Fibroblast of villous mesenchyme (primary cell): ENCODE data around the gene JAK1. TPM values are rescaled to one million over a fixed set of nuclear protein-coding genes. Genes with fewer than 3 reads are reported as not detected.

Source experiments
- DNase-seq: peaks from one replicate; pipeline ENCODE4 v3.0.0-alpha.2; 2010; ENCODE audit warnings: low read depth
- H3K4me3 ChIP-seq: 2 replicates; pipeline ENCODE4 v1.5.1; 2011; ENCODE audit warnings: low read depth, mild to moderate bottlenecking, low read length
- total RNA-seq: library from RNA; depleted of rRNA; stranded (reverse); fragments of >200 nt; gene quantifications from 2 replicates; pipeline ENCODE4 v1.2.3, GENCODE V29; 2012
- TF ChIP-seq, protein P1 (sequence below): IDR thresholded peaks from 2 replicates; pipeline ENCODE4 v1.5.1; 2012; ENCODE audit warnings: low read depth, mild to moderate bottlenecking, low read length; ENCODE audit not compliant: insufficient read depth

JAK1 gene
- 125 and 152 TPM in 2 replicates for total RNA-seq

DNA sequence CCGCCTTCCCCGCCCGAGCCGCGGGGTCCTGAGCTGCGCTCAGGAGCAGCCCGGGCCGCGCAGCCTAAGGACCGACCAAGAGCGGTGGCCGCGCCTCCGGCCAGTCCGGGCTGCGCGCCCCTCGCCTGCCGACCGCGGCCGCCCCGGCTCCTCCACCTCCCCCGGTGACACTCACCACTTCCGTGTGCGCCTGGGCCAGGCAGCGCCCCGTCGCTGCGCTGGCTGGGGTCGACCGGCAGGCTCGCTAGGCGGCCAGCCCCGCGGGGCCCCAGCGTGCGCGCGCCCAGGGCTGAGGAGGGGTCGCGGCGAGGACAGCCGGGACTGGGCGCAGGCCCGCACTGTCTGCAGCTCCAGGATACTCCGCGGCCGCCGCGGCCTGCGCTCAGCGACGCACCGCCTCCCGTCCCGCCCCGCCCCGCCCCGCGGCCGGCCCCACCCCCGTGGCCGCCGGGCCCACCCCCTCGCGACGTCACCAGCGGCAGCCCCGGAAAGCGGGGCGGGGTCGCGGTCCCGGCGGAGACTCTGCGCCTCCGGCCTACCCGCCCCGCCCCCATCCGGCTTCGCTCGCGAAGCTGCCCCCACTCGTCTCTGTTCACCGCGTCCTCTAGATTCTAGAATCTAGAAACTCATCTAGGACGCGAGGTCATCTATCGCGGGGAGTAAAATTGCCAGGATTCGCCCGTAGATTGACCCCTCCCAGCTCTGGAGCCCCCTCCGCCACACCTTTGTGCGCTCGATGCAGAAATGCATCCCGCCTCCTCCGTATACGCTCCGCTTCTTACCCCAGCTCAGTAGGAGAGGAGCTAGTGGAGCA, at the start of gene JAK1:
TSS of gene JAK1 (minus strand) at position 392 of the 814 bp plus-strand sequence. CDS start 80,285 bp downstream, outside the sequence.
- TF ChIP-seq, protein P1, sequence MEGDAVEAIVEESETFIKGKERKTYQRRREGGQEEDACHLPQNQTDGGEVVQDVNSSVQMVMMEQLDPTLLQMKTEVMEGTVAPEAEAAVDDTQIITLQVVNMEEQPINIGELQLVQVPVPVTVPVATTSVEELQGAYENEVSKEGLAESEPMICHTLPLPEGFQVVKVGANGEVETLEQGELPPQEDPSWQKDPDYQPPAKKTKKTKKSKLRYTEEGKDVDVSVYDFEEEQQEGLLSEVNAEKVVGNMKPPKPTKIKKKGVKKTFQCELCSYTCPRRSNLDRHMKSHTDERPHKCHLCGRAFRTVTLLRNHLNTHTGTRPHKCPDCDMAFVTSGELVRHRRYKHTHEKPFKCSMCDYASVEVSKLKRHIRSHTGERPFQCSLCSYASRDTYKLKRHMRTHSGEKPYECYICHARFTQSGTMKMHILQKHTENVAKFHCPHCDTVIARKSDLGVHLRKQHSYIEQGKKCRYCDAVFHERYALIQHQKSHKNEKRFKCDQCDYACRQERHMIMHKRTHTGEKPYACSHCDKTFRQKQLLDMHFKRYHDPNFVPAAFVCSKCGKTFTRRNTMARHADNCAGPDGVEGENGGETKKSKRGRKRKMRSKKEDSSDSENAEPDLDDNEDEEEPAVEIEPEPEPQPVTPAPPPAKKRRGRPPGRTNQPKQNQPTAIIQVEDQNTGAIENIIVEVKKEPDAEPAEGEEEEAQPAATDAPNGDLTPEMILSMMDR, result no peak
- DNase-seq, result peak; percentile 83
- H3K4me3 ChIP-seq, result peak within 1 kb of the TSS; percentile 97

DNA sequence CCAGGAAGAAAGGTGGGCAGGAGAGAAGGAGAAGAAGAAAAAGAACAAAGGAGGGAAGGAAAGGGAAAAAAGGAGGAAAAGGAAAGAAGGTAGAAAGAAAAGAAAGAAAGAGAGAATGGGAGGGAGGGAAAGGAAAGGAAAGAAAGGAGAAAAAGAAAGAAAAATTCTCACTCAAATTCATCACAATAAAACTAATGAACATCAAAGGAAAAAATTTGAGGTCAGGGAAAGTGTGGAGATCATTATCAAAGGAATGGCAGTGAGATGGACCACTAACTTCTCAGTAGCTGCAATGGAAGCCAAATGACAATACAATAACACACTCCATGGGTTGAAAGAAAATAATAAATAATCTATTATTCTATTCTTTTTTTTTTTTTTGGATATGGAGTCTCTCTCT, 48.0 kb upstream of the JAK1 start:
- TF ChIP-seq, protein P1, result no peak

DNA sequence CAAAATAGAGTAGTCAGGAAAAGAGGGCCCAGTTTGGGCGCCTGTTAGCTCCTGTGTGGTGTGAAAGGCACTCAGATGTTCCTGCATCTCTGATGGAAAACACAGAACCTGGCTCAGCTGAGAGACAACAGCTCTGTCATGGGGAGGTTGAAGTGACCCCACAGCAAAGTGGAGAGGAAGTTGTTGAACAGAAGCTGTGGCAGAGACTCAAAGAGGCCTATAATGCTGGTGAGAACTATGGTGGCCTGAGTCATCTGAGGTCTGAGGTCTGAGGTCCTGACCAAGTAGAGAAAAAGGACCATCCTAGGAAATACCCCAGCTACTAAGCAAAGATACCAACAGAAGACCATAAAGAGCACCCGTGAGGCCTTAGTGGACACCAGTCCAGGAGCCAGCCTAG, 45.6 kb upstream of the JAK1 start:
- TF ChIP-seq, protein P1, result no peak
- no peak for DNase-seq
- H3K4me3 ChIP-seq, result no peak overlapping the region

More for the DNA sequence above, 48.0 kb upstream of the JAK1 start:
- no peak for DNase-seq
- H3K4me3 ChIP-seq, result no peak overlapping the region

DNA sequence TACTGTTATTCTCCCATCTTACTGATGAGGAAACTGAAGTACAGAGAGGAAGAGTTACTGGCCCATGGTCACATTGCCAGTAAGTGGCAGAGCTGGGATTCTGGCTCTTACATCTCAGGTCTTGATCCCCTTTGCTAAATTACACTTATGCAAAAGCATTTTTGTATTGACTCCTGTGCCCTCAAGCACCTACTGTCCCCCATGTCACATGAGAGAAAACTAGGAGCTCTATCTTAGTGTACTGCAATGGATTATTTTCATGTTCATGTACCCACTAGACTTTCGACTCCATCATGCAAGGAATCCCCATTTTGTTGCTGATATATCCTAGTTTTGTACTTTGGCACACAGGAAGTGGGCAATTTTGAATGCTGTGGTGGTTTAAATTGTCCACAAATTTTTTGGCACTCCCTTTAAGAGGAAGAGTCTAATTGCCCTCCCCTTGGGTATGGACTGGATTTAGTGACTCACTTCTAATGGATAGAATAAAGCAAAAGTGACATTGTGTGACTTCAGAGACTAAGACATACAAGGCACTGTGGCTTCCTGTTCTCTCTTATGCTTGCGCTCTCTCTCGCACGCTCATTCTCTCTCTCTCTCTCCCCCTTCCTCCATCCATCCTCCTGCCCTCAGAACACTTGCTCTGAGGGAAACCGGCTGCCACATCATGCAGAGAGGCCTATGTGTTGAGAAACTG, 43.5 kb upstream of the JAK1 start:
- TF ChIP-seq, protein P1, result no peak
- H3K4me3 ChIP-seq, result no peak overlapping the region
- DNase-seq, result no peak

DNA sequence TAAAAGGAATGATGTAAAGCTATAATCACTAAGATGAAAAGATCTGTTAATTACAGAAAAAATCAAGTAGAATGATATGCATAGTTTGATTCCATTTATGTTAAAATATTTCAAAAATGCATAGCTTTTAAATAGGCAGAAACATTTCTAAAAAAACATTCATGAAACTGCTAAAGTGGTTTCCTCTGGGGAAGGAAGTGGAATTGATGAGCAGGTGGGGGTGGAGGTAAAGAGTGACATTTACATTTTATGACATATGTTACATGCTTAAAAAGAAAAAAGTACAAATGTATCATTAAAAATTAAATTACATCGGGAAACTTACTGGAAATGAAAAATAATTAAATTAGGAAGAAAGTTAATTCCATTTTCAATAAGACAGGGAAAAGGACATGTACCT, 42.8 kb upstream of the JAK1 start:
- TF ChIP-seq, protein P1, result no peak
- H3K4me3 ChIP-seq, result no peak overlapping the region
- no peak for DNase-seq

DNA sequence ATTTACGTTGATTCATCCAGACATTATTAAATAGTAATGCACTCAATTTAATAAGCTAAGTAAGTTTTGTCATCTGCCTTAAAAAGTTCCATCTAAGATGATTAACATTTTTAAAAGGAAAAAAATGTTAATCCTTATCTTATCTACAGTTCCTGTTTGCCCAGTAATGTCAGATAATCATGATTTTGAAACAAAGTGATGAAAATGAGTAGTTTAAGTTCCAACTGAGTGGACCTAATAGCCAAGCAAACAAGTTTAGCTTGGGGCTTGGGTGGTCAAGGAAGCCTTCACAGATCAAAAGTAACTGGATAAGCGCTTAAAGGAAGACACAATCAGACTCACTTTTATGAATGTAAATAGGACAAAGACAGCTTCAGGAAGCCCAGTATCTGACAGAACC, 40.5 kb upstream of the JAK1 start:
- H3K4me3 ChIP-seq, result no peak overlapping the region
- no peak for DNase-seq
- TF ChIP-seq, protein P1, result no peak
